Endothelial cell of umbilical vein (primary cell): ENCODE results near the gene CCDC146. TPM values are rescaled to one million over a fixed set of nuclear protein-coding genes. Genes with fewer than 3 reads are reported as not detected.

Experiments used
- BruUV-seq: library from RNA; stranded (reverse); fragments of 400-500 nt; replicated peaks from 2 replicates; lab custom pipeline; 2021; lab: Mats Ljungman, UMichigan
- CTCF ChIA-PET: fragments of 300-600, 350-600 bp; sonication (Branson Sonifier 250); formaldehyde crosslinking; loops from one replicate; lab custom pipeline; 2021; ENCODE audit warnings: antibody characterized with exemption, inconsistent platforms; lab: Charles Lee
- POLR2A ChIA-PET: fragments of 300-600, 350-600 bp; sonication (Branson Sonifier 250); formaldehyde crosslinking; loops from one replicate; lab custom pipeline; 2021; ENCODE audit warnings: antibody characterized with exemption, inconsistent platforms; lab: Charles Lee
- DNase-seq: peaks from one replicate; pipeline ENCODE4 v3.0.0-alpha.2; 2011; ENCODE audit warnings: low read depth, low spot score
- FAIRE-seq: peaks from 2 replicates; lab custom pipeline; 2011; peaks lifted over from hg19 to GRCh38; lab: Jason Lieb, UNC
- H2AFZ ChIP-seq: 2 replicates; pipeline ENCODE4 v1.6.0; 2012; ENCODE audit warnings: low read depth, low read length, control low read depth, inconsistent platforms
- H3K27ac ChIP-seq: 2 replicates; pipeline ENCODE4 v1.5.1; 2011; ENCODE audit warnings: low read depth, mild to moderate bottlenecking, control low read depth, low read length, moderate library complexity; ENCODE audit not compliant: insufficient read depth
- H3K27me3 ChIP-seq, 2 experiments: 2 replicates each; pipeline versions ENCODE4 v1.6.0 to v1.6.1; 2011; ENCODE audit warnings: low read length in 2 of 2, mixed read lengths in 1 of 2; ENCODE audit not compliant: control insufficient read depth in 2 of 2, insufficient read depth in 2 of 2
- H3K36me3 ChIP-seq, 2 experiments: 2 replicates in 1 of 2; 3 replicates in 1 of 2; pipeline ENCODE4 v1.5.1; 2011; ENCODE audit warnings: low read length in 2 of 2, mild to moderate bottlenecking in 1 of 2, moderate library complexity in 1 of 2; ENCODE audit not compliant: control insufficient read depth in 2 of 2, insufficient read depth in 2 of 2; ENCODE audit errors: extremely low read depth in 1 of 2
- H3K4me1 ChIP-seq: 3 replicates; pipeline ENCODE4 v1.5.1; 2011; ENCODE audit warnings: mild to moderate bottlenecking, low read length; ENCODE audit not compliant: control insufficient read depth, insufficient read depth; ENCODE audit errors: extremely low read depth
- H3K4me2 ChIP-seq: 2 replicates; pipeline ENCODE4 v1.6.1; 2011; ENCODE audit warnings: low read length, control low read depth, mixed read lengths; ENCODE audit not compliant: insufficient read depth
- H3K4me3 ChIP-seq, 3 experiments: fragments of 200-600 bp in 1 of 3; sonication (generic), shearing (Covaris generic) in 1 of 3; replicated peaks in 1 of 3; 2 replicates each; pipeline ENCODE4 v1.5.1; 2011 to 2016; ENCODE audit warnings: control low read depth in 3 of 3, low read length in 3 of 3, mild to moderate bottlenecking in 2 of 3, inconsistent platforms in 1 of 3, low read depth in 1 of 3, moderate library complexity in 1 of 3; ENCODE audit not compliant: insufficient read depth in 1 of 3
- H3K79me2 ChIP-seq: 2 replicates; pipeline ENCODE4 v1.6.0; 2012; ENCODE audit warnings: low read length, inconsistent platforms; ENCODE audit not compliant: control insufficient read depth, insufficient read depth
- H3K9ac ChIP-seq: replicated peaks from 2 replicates; pipeline ENCODE3; 2011; ENCODE audit warnings: low read length, control low read depth; ENCODE audit not compliant: insufficient read depth; ENCODE audit errors: extremely low read depth
- H3K9me1 ChIP-seq: replicated peaks from 3 replicates; pipeline ENCODE4 v1.6.0; 2011; ENCODE audit warnings: mild to moderate bottlenecking, low read length; ENCODE audit not compliant: control insufficient read depth, insufficient read depth; ENCODE audit errors: extremely low read depth
- H3K9me3 ChIP-seq: replicated peaks from 2 replicates; pipeline ENCODE4 v1.5.1; 2012; ENCODE audit warnings: low read length, inconsistent platforms; ENCODE audit not compliant: control insufficient read depth, insufficient read depth
- H4K20me1 ChIP-seq: replicated peaks from 2 replicates; pipeline ENCODE3; 2011; ENCODE audit warnings: mild to moderate bottlenecking, low read length; ENCODE audit not compliant: control insufficient read depth, insufficient read depth; ENCODE audit errors: extremely low read depth
- EZH2 ChIP-seq: IDR thresholded peaks from 2 replicates; pipeline ENCODE4 v1.6.1; 2012; ENCODE audit warnings: borderline replicate concordance, low read depth, mild to moderate bottlenecking, moderate library complexity, low read length, inconsistent platforms; ENCODE audit not compliant: severe bottlenecking
- GATA2 ChIP-seq: IDR thresholded peaks from 2 replicates; pipeline ENCODE4 v1.7.0; 2011; ENCODE audit warnings: low read depth, mild to moderate bottlenecking, moderate library complexity, mixed read lengths, low read length; ENCODE audit not compliant: insufficient read length, insufficient read depth
- JUN ChIP-seq: IDR thresholded peaks from 2 replicates; pipeline ENCODE4 v1.6.1; 2011; ENCODE audit warnings: borderline replicate concordance, low read depth; ENCODE audit not compliant: insufficient read length, insufficient read depth
- MYC ChIP-seq: IDR thresholded peaks from one replicate; pipeline ENCODE4 v1.6.1; 2011; ENCODE audit warnings: mild to moderate bottlenecking, low read depth, low read length
- POLR2AphosphoS5 ChIP-seq: IDR thresholded peaks from 2 replicates; pipeline ENCODE4 v1.6.1; 2012; ENCODE audit warnings: low read depth, mild to moderate bottlenecking, control low read depth, low read length, moderate library complexity; ENCODE audit not compliant: insufficient read depth
- dilution Hi-C: fragments of 300-500 bp; cut with MboI; formaldehyde crosslinking; loops from one replicate; pipeline ENCODE4 v1.15.0; 2019; ENCODE audit warnings: low sequenced_read_pairs; ENCODE audit not compliant: extremely low pct_ligation_motif_present
- intact Hi-C: fragments of 100-400 bp; cut with micrococcal nuclease; formaldehyde crosslinking; loops from one replicate; pipeline ENCODE4 v1.10.0; 2022
- polyA plus RNA-seq, 4 experiments: library from polyadenylated mRNA; depleted of rRNA in 3 of 4; stranded (reverse) in 3 of 4; unstranded in 1 of 4; fragments of >200 nt; gene quantifications; 2 replicates each; pipeline versions ENCODE4 v1.2.1 to v1.2.3, GENCODE V29; 2011 to 2012; ENCODE audit warnings: missing spikeins in 1 of 4
- total RNA-seq: library from RNA; stranded (reverse); gene quantifications from 2 replicates; pipeline ENCODE4 v1.2.3, GENCODE V29; 2021
- TF ChIP-seq, protein P1 (sequence below), 2 donors: IDR thresholded peaks; 1 replicate in 1 of 2; 2 replicates in 1 of 2; pipeline ENCODE4 v1.5.1; 2011; ENCODE audit warnings: low read length in 2 of 2, mild to moderate bottlenecking in 2 of 2, moderate library complexity in 2 of 2, control low read depth in 1 of 2, inconsistent platforms in 1 of 2, low read depth in 1 of 2; ENCODE audit not compliant: insufficient read depth in 1 of 2; ENCODE audit errors: extremely low read depth in 1 of 2
- TF ChIP-seq, protein P2 (sequence below): IDR thresholded peaks from 2 replicates; pipeline ENCODE4 v1.6.1; 2011; ENCODE audit not compliant: insufficient read depth, insufficient read length

Gene CCDC146
- total and polyA plus RNA-seq, 2 donors (not counting 3 experiments of a cell fraction or from before 2014, with no cell fraction given) = 0.65 to 2.2 TPM

DNA sequence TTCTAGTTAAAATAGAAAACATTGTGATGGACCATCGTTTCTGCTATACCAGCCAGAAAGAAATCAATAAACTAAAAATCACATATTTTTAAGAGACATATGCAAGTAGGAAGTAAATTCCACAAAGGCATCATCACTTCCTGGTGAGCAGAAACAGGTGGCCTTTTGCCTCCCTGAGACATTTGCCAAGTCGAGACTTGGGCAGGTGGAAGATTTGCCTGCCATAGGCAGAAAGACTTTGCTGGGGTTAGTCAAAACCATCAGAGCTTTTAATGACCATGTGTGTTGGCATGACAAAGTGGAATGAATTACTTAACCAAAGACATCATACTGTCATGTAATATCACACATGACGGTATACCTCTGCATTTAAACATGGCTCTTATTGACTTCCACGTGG is 143.3 kb downstream of the CCDC146 start:
- CTCF ChIA-PET = interaction anchor here (1.1 to 3.2 kb wide), 4 partner anchors 10 to 67 kb away, joined by 3 to 10 read pairs (median 7); no protein-coding TSS in a partner anchor
- Histone ChIP-seq H3K9me3 (no peaks in the 10 kb centered on the region), H3K79me2 (no peaks in the 10 kb centered on the region), H3K4me2 (no peak overlapping the region), H3K27ac (no peak overlapping the region), H3K4me3 (no peak overlapping the region), H3K9me1 (no peaks in the 10 kb centered on the region), H3K4me1 (peaks cover 5% of the 10 kb centered on the region), H3K36me3 (no peaks in the 10 kb centered on the region), H3K27me3 (no peaks in the 10 kb centered on the region), H3K9ac (no peak overlapping the region), H2AFZ (no peak overlapping the region), H4K20me1 (no peaks in the 10 kb centered on the region)
- dilution Hi-C loops = no loop called here
- intact Hi-C loops = no loop called here
- BruUV-seq = no TSS peak
- DNase-seq = no peak
- POLR2A ChIA-PET = no interaction called here
- FAIRE-seq = no peak
- no peak for TF ChIP-seq POLR2AphosphoS5
- TF ChIP-seq, protein P1, sequence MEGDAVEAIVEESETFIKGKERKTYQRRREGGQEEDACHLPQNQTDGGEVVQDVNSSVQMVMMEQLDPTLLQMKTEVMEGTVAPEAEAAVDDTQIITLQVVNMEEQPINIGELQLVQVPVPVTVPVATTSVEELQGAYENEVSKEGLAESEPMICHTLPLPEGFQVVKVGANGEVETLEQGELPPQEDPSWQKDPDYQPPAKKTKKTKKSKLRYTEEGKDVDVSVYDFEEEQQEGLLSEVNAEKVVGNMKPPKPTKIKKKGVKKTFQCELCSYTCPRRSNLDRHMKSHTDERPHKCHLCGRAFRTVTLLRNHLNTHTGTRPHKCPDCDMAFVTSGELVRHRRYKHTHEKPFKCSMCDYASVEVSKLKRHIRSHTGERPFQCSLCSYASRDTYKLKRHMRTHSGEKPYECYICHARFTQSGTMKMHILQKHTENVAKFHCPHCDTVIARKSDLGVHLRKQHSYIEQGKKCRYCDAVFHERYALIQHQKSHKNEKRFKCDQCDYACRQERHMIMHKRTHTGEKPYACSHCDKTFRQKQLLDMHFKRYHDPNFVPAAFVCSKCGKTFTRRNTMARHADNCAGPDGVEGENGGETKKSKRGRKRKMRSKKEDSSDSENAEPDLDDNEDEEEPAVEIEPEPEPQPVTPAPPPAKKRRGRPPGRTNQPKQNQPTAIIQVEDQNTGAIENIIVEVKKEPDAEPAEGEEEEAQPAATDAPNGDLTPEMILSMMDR (IDR thresholded peaks at IDR 0.05; ENCODE audit: extremely low read depth in 1 of 2, insufficient read depth in 1 of 2, low read depth in 1 of 2, low read length in 2 of 2) = no peak
- TF ChIP-seq MYC = no peak
- TF ChIP-seq, protein P2, sequence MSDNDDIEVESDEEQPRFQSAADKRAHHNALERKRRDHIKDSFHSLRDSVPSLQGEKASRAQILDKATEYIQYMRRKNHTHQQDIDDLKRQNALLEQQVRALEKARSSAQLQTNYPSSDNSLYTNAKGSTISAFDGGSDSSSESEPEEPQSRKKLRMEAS = no peak
- TF ChIP-seq EZH2 = no peak
- TF ChIP-seq GATA2 = no peak
- no peak for TF ChIP-seq JUN
